ENCODE measurements around the gene SUV39H1. TPM values are rescaled to one million over a fixed set of nuclear protein-coding genes. Genes with fewer than 3 reads are reported as not detected.

SUV39H1 gene
- total and polyA plus RNA-seq, 9 of the 15 experiments (the other 6 are each of a cell fraction or from before 2014, with no cell fraction given): 4.7 to 34.7 (median 17.9) TPM

GRCh38 chrX:48749182-48749581 lies 52.6 kb downstream of the SUV39H1 start:
- Histone ChIP-seq H3K79me2 (ENCODE audit: control insufficient read depth, insufficient read depth, low read length) (no peaks in the 10 kb centered on the region), H2AFZ (ENCODE audit: low read depth, low read length) (no peak overlapping the region), H3K9ac (ENCODE audit: insufficient read depth in 1 of 2, low read depth in 2 of 2, low read length in 2 of 2) (no peak overlapping the region), H3K9me1 (ENCODE audit: control insufficient read depth, insufficient read depth, low read length) (no peaks in the 10 kb centered on the region), H3K9me3 (replicated peaks; ENCODE audit: control insufficient read depth, insufficient read depth, low read depth, low read length) (no peaks in the 10 kb centered on the region), H3K4me1 (replicated peaks in 1 of 2; ENCODE audit: control insufficient read depth in 2 of 2, insufficient read depth in 2 of 2, low read length in 2 of 2) (peaks cover 3 to 6% of the 10 kb centered on the region in 2 experiments; a peak in 3 of 5 replicates), H3K36me3 (ENCODE audit: control insufficient read depth, insufficient read depth, low read length) (no peaks in the 10 kb centered on the region), H3K4me2 (ENCODE audit: insufficient read depth, low read length) (no peak overlapping the region), H3K27me3 (ENCODE audit: control insufficient read depth in 2 of 2, insufficient read depth in 2 of 2, low read length in 2 of 2) (no peaks in the 10 kb centered on the region), H3K27ac (ENCODE audit: extremely low read depth, low read depth, low read length) (no peak overlapping the region), H4K20me1 (replicated peaks; ENCODE audit: control insufficient read depth, insufficient read depth, low read length) (no peaks in the 10 kb centered on the region), H3K4me3 (no peak overlapping the region)
- ATAC-seq (no peak), DNase-seq (ENCODE audit: extremely low read depth in 1 of 4, low spot score in 3 of 4) (no peak), FAIRE-seq (no peak)
- 84% methylated on average over 5 of the region's 5 CpGs for WGBS (ENCODE audit: insufficient coverage, low coverage, missing lambda C conversion rate)
- no TSS peak for BruUV-seq (replicated peaks)
- intact Hi-C loops (cut with micrococcal nuclease) (no loop called here), in situ Hi-C loops (cut with MboI) (no loop called here)
- POLR2A ChIA-PET: no interaction called here
- CTCF ChIA-PET (ENCODE audit: low intra/inter-chr PET ratio): no interaction called here
- TF ChIP-seq BCOR (IDR thresholded peaks at IDR 0.05) (peak; percentile 22; the same call in 1 of the 2 replicates), THRB (CRISPR knock-in tag; conservative IDR thresholded peaks at IDR 0.05) (no peak), RBM25 (IDR thresholded peaks at IDR 0.05; ENCODE audit: low read depth, low read length, severe bottlenecking) (peak; percentile 80)

- intact Hi-C loops (cut with micrococcal nuclease): no loop called here
Observed at GRCh38 chrX:48751343-48751742, 54.8 kb downstream of the SUV39H1 start.

More at GRCh38 chrX:48751343-48751742, 54.8 kb downstream of the SUV39H1 start:
- no peaks in the 10 kb centered on the region for H3K9me1 ChIP-seq (ENCODE audit: control insufficient read depth, insufficient read depth, low read length)
- no peaks in the 10 kb centered on the region for H3K27me3 ChIP-seq (ENCODE audit: control insufficient read depth in 2 of 2, insufficient read depth in 2 of 2, low read length in 2 of 2)
- no peak overlapping the region for H3K4me2 ChIP-seq (ENCODE audit: insufficient read depth, low read length)
- H3K4me1 ChIP-seq (replicated peaks in 1 of 2; ENCODE audit: control insufficient read depth in 2 of 2, insufficient read depth in 2 of 2, low read length in 2 of 2): peaks cover 3 to 8% of the 10 kb centered on the region in 2 experiments; a peak in 3 of 5 replicates
- POLR2A ChIA-PET: no interaction called here
- no peak for ATAC-seq
- no peak overlapping the region for H2AFZ ChIP-seq (ENCODE audit: low read depth, low read length)
- no peak for FAIRE-seq
- in situ Hi-C loops (cut with MboI): no loop called here
- no peak overlapping the region for H3K9ac ChIP-seq (ENCODE audit: insufficient read depth in 1 of 2, low read depth in 2 of 2, low read length in 2 of 2)
- no peak for TF ChIP-seq SMARCA5 (IDR thresholded peaks at IDR 0.05)
- no peak for TF ChIP-seq FIP1L1 (IDR thresholded peaks at IDR 0.05; ENCODE audit: low read depth, low read length, poor library complexity, severe bottlenecking)
- no peak for TF ChIP-seq ARHGAP35 (IDR thresholded peaks at IDR 0.05; ENCODE audit: partially characterized antibody)
- TF ChIP-seq CEBPB (tag; IDR thresholded peaks at IDR 0.05): peak; percentile 6; the same call in 1 of the 2 replicates
- no peak overlapping the region for H3K4me3 ChIP-seq
- no peaks in the 10 kb centered on the region for H3K79me2 ChIP-seq (ENCODE audit: control insufficient read depth, insufficient read depth, low read length)
- H3K9me3 ChIP-seq (replicated peaks; ENCODE audit: control insufficient read depth, insufficient read depth, low read depth, low read length): no peaks in the 10 kb centered on the region
- CTCF ChIA-PET (ENCODE audit: low intra/inter-chr PET ratio): no interaction called here
- 60% methylated on average over 1 of the region's 3 CpGs for WGBS (ENCODE audit: insufficient coverage, low coverage, missing lambda C conversion rate)
- H4K20me1 ChIP-seq (replicated peaks; ENCODE audit: control insufficient read depth, insufficient read depth, low read length): no peaks in the 10 kb centered on the region
- H3K27ac ChIP-seq (ENCODE audit: extremely low read depth, low read depth, low read length): no peak overlapping the region
- BruUV-seq (replicated peaks): no TSS peak
- no peaks in the 10 kb centered on the region for H3K36me3 ChIP-seq (ENCODE audit: control insufficient read depth, insufficient read depth, low read length)
- DNase-seq (ENCODE audit: extremely low read depth in 1 of 4, low spot score in 3 of 4): no peak

All from K562 (cell line).